HG02798 (cell line): ENCODE measurements around the gene UGT1A3.

Experiments
- ATAC-seq: cut with Tn5 transposase; IDR thresholded peaks from one replicate; pipeline ENCODE4 v1.9.1; 2021; ENCODE audit warnings: mild to moderate bottlenecking; ENCODE audit not compliant: unreplicated experiment, poor library complexity

Gene UGT1A3

DNA sequence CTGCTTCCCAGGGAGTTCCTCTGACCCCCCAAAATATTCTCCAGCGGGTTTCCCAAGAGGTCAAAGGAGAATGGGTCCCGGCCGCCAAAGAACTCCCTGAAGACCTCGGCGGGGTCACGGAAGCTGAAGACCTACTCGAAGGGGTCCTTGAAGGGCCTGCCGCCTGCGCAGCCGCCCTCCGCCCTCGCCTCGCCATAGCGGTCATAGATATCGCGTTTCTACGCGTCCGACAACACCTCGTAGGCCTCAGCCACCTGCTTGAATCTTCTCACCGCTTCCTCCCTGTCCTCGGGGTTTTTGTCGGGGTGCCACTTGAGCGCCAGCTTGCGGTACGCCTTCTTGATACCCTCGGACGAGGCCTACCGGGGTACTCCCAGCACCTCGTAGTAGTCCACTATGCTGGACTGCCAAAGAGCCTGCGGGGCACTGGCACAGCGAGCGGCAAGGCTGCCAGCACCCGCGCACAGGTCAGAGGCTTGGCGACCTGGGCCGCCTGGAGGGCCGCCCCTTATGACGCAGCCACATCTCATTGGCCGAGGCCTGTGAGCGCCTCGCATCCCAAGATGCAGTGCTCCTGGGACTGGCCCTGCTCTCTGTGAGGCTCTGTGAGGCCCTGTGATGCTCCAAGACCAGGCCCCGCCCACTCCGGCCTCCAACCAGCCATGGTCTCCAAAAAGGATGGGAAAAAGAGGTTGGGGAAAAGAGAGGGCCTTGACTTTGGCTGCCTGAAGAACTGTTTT lies 26.2 kb downstream of the UGT1A3 start:
- ATAC-seq: no peak

DNA sequence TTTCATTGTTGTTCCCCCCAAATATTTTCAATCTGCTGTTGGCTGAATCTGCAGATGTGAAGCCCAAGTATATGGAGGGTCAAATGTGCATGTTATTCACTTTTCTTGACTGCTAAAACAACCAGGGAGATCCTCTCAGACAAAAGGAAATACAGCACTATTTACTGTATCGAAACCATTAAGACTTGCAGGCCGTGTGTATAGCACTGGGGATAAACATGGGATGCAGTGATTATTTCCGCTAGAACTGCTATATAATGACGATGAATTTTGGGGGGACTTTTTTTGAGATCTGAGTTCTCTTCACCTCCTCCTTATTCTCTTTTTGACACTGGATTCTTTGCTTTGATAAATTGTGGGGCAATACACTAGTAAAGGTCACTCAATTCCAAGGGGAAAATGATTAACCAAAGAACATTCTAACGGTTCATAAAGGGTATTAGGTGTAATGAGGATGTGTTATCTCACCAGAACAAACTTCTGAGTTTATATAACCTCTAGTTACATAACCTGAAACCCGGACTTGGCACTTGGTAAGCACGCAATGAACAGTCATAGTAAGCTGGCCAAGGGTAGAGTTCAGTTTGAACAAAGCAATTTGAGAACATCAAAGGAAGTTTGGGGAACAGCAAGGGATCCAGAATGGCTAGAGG lies 27.7 kb downstream of the UGT1A3 start:
- ATAC-seq: no peak

DNA sequence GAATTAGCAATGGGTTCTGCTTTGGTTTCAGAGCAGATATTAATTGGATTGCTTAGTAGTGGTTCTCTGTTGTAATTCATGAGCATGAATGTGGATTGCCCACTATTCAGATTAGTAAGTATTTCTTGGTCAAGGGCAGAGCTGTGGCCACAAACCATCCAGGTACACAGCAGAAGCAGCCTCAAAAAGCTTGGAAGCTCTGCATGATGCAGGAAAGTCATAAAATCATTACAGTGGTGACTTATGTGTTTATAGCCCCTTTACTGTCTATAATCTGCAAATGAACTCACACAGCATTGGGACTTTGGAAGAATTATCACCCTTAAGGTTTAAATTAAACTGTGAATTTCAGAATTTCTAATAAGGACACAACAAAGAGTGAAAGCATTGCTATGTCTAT lies 29.3 kb downstream of the UGT1A3 start:
- no peak for ATAC-seq

DNA sequence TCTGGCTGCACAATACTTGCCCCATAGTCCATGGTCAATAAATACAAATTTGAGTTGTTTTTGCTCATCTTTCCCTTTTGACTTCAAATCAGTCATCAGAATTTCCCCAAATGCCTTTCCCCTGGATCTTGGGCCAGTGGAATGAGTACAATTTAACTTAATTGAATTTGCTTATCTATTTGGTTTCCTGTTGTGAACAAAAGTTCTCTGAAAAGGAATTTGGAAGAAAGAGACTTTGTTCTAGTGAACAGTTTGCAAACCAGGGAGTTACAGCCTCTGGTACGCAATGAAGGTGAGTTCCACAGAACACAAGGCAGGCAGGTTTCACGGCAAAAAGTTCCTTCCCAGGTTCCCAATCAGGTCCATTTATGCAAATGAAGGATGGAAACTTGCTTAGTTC lies 30.0 kb downstream of the UGT1A3 start:
- no peak for ATAC-seq

DNA sequence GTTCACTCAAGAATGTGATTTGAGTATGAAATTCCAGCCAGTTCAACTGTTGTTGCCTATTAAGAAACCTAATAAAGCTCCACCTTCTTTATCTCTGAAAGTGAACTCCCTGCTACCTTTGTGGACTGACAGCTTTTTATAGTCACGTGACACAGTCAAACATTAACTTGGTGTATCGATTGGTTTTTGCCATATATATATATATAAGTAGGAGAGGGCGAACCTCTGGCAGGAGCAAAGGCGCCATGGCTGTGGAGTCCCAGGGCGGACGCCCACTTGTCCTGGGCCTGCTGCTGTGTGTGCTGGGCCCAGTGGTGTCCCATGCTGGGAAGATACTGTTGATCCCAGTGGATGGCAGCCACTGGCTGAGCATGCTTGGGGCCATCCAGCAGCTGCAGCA lies 31.2 kb downstream of the UGT1A3 start, which contains the start of gene UGT1A1:
Gene UGT1A1 (plus strand): TSS at position 228 of the 400 bp plus-strand sequence. CDS start 18 bp downstream, at position 246.
- ATAC-seq: no peak

DNA sequence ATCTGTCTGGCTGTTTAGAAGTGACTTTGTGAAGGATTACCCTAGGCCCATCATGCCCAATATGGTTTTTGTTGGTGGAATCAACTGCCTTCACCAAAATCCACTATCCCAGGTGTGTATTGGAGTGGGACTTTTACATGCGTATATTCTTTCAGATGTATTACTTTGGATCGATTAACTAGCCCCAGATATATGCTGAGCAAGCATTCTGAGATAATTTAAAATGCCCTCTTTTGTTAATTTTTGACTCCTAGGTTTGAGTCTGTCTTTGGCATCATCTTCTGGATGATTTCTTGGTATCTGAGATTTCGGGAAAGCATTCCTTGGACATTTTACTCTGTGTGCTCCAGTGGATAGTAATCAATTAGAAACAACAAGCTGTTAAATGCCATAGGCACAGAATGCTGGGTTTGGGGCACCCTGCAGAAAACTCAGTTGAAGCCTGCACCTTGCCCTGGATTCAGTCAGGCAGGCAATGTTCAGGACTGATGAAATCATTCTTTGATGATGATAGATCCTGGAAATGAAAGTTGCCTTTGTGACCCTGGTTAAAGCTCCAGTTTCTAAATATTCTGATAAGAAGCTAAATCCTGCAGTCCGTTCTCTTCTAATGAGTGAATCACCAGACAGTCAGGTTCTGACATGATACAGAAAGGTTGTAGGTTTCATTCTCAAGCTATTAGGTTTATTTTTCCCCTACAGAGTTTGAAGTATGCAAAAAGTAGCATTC lies 32.4 kb downstream of the UGT1A3 start:
- no peak for ATAC-seq

DNA sequence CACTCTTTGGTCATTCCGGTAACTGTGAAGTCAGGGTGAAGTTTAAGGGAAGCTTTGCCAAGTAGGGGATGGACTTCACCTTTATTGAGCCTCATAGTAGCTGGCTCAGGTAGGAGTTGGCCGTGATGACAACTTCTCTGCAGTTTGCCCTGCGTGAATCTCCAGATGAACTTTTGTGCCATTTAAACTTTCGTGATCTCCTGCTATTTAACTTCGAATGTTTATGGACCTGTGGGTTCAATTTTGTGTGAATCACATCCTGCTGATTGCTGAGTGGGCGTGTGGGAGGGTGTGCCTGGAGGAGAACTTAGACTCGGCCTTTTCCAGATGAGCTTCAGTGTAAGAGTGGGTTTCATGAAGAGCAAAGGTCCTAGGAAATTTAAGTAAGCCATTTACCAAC lies 35.4 kb downstream of the UGT1A3 start:
- ATAC-seq: no peak

DNA sequence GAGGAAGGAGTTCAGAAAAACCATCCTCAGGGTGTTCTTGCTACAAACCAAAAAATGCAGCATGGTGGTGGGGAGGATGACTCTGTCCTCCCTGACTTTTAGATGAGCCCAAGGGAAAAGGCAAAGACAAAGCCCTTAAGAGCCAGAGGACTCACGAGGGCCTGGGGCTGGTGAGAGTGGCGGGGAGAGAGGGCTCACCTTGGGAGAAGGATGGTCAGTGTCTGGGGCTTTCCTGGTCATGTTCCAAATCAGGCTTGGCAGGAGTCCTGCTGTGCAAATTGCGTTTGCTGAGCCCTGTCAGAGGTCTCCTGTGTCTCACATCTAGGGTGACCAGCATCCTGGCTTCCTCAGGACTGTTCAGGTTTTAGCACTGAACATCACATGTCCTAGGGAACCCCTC lies 35.9 kb downstream of the UGT1A3 start:
- no peak for ATAC-seq

DNA sequence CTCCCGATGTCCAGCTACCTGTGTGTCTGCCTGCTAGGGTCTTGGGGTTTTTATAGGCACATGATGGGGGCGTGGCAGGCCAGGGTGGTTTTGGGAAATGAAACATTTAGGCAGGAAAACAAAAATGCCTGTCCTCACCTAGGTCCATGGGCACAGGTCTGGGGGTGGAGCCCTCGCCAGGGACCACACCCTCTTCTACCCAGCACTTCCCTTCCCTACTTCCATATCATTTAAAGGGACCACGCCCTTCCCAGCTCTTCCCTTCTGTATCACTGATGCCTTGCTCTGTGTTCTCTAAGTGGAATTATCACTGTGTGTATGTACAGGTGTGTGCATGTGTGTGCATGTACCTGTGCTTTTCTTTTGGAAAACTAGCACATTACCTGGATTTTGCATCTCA lies 37.6 kb downstream of the UGT1A3 start:
- no peak for ATAC-seq

DNA sequence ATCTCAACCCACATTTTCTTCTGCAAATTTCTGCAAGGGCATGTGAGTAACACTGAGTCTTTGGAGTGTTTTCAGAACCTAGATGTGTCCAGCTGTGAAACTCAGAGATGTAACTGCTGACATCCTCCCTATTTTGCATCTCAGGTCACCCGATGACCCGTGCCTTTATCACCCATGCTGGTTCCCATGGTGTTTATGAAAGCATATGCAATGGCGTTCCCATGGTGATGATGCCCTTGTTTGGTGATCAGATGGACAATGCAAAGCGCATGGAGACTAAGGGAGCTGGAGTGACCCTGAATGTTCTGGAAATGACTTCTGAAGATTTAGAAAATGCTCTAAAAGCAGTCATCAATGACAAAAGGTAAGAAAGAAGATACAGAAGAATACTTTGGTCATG lies 39.2 kb downstream of the UGT1A3 start:
- no peak for ATAC-seq

DNA sequence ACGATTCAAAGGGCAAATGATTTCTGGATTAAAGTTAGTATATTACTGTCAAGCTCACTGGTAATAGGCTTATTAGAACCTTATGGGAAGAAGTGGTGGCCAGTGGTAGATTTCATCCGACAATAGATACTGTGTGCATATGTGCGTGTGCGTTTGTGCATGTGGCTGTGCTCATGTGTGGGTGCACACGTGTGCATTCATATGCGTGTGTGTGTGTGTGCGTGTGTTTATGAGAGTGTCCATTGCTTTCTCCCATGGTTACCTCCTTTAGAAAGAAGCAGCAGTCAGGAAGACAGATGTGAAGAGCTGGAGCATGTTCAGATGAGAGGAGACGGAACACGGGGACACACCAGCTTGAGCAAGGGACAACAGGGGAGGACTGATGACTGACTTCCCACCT lies 40.4 kb downstream of the UGT1A3 start:
- ATAC-seq: no peak

DNA sequence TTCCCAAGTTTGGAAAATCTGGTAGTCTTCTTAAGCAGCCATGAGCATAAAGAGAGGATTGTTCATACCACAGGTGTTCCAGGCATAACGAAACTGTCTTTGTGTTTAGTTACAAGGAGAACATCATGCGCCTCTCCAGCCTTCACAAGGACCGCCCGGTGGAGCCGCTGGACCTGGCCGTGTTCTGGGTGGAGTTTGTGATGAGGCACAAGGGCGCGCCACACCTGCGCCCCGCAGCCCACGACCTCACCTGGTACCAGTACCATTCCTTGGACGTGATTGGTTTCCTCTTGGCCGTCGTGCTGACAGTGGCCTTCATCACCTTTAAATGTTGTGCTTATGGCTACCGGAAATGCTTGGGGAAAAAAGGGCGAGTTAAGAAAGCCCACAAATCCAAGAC lies 43.3 kb downstream of the UGT1A3 start:
- no peak for ATAC-seq

DNA sequence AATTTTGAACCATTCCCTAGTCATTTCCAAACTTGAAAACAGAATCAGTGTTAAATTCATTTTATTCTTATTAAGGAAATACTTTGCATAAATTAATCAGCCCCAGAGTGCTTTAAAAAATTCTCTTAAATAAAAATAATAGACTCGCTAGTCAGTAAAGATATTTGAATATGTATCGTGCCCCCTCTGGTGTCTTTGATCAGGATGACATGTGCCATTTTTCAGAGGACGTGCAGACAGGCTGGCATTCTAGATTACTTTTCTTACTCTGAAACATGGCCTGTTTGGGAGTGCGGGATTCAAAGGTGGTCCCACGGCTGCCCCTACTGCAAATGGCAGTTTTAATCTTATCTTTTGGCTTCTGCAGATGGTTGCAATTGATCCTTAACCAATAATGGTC lies 43.7 kb downstream of the UGT1A3 start:
- ATAC-seq: no peak

DNA sequence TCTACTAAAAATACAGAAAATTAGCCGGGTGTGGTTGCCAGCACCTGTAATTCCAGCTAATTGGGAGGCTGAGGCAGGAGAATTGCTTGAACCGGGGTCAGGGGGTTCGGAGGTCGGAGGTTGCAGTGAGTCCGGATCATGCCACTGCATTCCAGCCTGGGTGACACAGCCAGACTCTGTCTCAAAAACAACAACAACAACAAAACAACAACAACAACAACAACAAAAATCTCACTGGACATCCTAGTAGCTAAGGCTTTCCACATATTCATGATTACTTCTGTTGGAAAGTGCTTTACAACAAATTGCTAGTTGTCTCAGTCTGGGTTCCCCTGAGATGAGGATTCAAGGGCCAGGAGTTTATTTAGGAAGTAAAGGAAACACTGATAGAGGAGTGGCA lies 45.0 kb downstream of the UGT1A3 start:
- ATAC-seq: no peak

DNA sequence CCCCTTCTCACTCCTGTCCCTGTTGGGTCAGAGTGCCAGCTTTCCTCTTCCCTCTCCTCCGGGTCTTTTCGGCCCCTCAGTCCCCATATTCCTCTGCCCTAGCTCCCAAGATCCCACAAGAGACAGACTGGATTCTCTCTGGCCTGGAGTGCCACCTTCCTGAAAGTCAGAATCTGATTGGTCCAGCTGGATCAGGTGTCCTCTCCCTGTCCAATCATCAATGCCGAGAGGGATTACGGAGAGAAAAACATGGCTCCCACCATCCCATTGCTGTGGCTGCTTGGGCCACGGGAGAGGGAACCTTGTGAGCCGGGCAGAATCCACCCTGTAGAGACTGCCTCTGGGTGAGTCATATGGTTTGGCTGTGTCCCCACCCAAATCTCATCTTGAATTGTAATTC lies 46.6 kb downstream of the UGT1A3 start:
- ATAC-seq: no peak

DNA sequence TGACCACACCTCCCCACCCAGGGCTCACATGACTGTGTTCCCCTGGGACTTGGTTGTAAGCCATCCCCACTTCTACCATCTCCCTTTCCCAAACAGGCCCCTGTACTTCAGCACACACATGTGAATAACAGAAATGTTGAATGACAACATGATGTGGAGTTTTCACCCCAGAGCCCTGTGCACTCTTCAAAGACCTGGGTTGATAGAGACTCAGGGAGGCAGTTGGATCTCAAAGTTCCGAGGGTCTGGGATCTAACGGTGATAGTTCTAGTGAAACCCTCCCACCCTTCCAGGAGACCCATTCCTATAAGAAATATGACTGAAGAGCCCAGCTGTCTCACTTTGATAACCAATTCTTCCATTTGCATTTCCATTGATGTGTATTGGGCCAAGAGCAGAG lies 49.2 kb downstream of the UGT1A3 start, which contains the start of gene MROH2A:
Gene MROH2A (plus strand): TSS at position 301 of the 400 bp plus-strand sequence. CDS start 1,029 bp downstream, outside the sequence.
- ATAC-seq: no peak

DNA sequence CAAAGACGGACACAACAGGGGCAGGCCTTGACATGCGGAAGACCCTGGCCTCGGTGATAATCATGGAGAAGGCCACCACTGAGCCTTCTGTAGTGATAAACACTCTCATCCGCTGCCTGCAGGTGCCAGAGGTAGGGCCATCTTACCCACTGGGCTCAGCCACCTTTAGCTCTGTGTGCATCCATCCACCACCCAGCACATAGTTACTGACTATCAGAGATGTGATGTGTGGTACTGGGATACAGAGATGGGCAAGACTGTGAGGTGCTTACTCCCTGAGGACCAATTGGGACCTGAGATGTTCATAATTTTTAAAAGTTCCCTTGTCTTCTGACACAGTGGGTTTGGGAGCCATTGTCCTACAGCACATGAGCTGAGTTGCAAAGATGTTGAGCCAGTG lies 50.9 kb downstream of the UGT1A3 start:
- ATAC-seq: no peak

DNA sequence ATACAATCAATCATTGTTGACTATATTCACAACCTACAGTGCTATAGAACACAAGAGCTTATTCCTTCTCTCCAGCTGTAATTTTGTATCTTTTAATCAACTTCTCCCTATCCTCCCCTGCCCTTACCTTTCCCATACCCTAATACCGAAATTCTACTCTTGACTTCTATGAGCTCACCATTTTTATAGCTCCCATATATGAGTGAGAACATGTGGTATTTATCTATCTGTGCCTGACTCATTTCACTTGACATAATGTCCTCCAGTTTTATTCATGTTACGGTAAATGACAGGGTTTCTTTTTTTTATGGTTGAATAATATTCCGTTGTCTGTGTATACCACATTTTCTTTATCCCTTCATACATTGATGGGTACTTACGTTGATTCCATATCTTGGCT lies 51.9 kb downstream of the UGT1A3 start:
- ATAC-seq: no peak

DNA sequence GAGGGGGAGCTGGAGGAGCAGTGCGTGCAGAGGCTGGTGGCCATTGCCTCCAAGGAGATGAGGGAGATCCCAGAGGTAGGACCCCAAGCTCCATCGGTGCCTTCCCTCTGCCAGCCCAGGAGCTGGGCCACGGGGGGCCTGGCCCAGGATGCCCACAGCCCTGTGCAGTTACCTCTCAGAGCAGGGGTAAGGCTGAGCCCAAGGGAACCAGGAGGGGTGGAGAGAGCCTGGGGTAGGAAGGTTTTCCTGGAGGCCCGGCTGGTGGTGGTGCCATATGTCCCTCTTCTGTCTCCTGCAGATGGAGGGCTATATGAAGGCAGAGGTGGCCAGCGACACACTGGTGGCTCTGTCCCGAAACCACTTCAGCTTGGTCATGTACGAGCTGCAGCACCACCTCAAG lies 60.7 kb downstream of the UGT1A3 start:
- no peak for ATAC-seq

DNA sequence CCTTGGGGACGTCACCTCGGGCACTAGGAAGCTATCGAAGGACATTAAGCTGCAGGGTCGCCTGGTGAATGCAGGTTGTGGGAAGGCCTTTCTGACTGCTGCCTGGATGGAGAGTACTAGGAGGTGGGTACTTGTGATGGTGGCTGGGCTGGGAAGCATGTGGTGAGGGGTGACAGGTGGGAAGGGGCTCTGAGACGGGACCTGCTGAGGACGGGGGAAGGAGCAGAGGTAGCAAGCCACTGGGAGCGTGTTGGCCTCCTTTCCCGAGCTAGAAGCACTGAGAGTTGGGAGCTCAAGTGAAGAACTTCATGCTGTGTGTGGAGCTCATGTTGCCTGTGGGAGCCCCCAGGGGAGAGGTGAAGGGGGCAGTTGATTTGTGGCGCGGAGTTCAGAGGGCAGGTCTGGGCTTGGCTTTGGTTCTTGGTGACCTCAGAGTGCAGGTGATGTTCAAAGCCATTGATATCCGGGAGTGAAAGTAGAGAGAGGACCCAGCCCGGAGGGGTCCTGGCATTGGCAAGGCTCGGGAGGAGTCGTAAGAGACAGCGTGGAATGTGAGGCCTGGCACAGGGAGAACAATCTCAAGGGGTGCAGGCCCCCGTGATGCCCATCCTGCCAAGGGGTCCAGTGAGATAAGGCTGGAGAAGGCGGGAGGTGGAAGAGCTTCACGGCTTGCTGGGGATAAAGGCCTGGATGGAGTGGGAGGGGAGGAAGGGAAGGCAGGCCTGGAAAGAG lies 62.5 kb downstream of the UGT1A3 start:
- no peak for ATAC-seq

DNA sequence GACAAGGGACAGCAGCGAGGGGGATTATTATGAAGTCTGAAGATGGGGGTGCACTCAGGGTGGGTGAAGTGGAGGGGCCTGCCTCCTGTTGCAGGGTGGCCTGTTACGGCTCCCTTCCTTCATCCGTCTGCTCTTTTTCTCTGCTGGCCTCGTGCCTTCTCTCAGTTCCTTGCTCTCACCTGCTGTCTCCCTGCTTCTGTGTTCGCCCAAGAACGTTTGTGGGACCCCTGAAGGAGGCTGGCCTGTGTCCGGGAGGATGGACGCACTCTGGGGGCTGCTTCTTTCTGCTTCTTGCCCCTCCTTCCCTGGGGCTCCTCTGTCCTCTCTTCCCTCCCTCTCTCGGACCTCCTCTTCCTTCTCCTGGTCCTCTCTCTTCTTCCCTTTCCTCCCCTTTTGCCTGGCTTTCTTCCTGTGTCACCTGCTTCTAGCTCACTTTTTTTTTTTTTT lies 63.1 kb downstream of the UGT1A3 start:
- ATAC-seq: no peak
